Pons (tissue), 1 donor: ENCODE results near the gene ADGRG6.
"Not testable (repeated sequence)": the region's sequence is repeated elsewhere in the genome, so short reads cannot be mapped to it uniquely, and the experiment has no call there.

Experiments used
- DNase-seq: peaks from one replicate; pipeline ENCODE4 v3.0.0-alpha.2; 2016; ENCODE audit warnings: low spot score

Gene ADGRG6

DNA sequence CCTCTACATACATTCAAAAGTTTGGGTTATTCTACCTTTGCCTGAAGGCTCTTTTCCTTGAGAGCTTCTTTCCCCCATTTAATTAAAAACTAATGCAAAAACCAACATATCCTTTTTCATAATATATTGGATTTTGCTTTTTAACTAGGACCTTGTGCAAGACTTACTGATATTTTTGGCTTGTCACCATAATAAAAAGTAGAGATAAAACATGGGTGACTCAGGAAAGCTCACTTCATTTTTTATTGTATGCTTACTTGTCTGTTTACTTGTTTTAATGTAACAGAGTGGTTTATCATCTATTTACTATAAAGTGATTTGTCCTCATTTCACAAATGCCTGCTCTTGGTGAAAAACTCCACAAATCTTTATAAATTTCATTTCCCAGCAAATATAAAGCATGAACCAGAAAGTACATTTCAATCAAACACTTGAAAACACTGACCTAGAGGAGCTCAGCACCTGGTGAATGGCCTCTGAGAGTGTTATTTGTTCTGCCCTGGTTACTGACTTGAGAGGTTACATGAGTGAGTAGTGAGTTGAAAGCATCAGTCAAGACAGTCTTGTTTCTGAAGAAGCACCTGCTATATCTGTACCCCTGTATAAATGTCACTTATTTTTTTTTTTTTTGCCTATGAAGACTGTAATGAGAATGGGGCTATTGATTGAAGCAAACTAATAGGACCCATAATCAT lies 20.8 kb downstream of the ADGRG6 start:
- no peak for DNase-seq

DNA sequence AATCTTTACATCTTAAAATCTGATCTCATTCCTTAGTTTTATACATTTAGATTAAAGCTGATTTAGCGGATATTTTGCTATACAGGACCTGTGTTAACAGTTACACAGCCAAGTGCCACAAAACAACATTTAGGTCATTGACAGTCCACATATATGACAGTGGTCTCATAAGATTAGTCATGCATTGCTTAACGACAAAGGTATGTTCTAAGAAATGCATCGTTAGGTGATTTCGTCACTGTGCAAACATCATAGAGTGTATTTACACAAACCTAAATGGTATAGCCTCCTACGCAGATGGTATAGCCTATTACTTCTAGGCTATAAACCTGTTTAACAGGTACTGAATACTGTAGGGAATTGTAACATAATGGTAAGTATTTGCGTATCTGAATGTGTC lies 21.6 kb downstream of the ADGRG6 start:
- no peak for DNase-seq

GRCh38 chr6:142324111-142324510 lies 22.3 kb downstream of the ADGRG6 start:
- DNase-seq = no peak

DNA sequence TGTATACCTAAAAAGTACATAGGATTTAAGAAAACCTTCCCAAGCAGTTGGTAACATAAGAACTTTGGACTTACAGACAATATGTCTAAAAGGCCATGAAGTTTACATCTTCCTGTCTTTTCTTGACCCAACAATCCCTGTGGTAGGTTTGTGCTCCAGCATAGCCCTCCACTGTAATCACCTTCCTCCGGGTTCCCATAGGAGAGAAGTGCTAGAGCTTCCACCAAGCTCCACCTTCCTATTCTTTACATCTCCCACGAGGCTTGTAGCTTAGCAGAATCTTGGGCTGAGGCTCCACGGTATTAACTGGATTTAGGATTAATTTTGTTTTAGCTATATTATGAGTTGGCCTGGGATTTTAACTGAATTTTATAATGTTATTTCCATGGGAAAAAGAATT lies 23.3 kb downstream of the ADGRG6 start:
- DNase-seq = no peak

DNA sequence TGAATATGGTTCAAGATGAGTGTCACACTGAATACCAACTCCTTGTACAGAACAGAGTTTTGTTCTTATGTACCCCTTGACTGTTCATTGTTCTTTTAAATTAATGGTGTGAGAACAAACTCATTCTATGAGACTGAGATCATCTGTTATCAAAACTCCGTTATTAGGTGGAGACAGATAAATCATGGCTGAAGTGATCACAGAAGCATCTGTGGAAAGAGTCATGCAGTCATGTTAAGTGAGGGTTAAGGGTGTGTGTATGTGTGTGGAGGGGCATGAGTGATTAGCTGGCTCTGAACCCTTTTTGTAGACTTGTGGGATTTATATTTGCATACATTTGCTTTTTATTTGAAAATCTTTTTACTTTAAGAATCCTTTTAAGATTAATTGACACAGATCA lies 24.7 kb downstream of the ADGRG6 start:
- DNase-seq = no peak

- DNase-seq = no peak
Measured at GRCh38 chr6:142328070-142328469, 26.3 kb downstream of the ADGRG6 start.

DNA sequence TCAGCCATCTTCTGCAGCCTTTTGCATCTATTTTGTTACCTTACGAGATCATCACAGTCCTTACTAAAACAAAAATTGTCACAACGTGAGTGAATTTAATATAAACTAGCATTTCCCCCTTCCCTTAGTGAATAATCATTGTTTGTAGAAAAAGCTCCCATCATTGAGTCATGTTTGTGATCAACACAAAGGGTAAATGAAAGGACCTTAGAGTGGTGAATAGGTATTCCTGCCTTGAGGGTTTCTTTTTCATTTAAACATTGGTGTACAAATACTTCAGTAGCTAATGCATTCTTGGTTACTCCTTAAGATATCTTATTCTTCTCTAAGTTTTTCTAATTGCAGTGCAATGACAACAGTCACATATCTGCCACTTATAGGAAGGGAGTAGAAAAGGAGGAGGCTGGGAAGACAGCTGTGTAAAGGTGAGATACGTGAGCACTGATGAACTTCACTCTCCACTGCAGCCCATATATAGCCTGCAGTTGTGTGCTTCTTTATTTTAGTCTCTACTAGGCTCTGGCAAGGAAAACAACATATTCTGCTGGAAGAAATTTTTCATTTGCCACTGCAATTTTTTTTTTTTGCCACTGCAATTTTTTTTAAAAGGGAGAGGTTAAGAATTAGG lies 27.8 kb downstream of the ADGRG6 start:
- no peak for DNase-seq

GRCh38 chr6:142331075-142331551 lies 29.3 kb downstream of the ADGRG6 start:
- no peak for DNase-seq

DNA sequence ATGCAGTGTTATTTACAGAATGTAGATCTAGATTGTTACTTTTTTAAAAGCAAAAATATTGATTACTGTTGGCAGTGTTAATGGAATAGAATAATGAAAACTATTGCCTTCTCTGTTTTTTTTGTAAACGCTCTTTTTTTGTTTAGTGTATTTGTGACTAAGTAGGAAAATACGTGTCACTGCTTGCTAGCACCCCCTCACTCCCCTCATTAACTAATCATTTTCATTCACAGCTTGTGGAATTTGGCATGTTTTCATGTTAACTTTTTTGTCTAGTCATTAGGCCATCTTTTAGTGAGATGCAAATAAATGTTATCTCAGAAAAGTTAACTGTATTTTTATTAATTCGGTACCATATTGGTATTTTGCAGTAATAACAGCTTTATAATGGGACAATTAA lies 29.8 kb downstream of the ADGRG6 start:
- DNase-seq = no peak

DNA sequence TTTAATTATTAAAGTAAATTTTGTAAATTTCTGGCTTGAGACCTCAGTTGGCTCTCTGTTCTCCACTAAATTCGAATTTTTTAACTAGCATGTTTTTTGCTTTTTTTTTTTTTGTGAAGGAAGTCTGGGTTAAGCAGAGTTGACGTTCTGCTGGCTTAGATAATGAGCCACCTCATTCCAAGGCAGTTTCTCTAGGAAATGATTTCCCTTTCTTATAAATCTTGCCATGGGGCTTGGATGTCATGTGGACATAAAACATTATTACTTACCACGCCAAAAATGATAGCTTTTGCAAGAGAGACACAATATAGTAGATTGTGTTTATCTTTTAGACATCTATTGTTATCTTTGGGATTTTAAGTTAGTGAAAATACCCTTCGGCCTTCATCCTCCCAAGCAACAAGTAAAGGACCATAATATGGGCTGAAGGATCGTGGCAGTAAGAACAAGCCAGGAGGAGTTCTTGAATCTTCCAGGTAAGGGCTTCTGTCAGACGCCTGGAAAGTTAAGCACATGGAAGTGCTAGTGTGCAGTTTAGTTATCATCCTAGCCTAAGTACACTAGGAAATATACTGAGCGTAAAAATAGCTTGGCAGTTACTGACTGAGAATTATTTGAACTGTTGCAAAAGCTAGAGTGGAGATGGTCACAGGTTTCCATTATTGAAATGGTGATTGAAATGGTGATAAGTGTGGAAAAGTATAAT lies 30.7 kb downstream of the ADGRG6 start:
- DNase-seq = no peak

- no peak for DNase-seq
Measured at GRCh38 chr6:142333431-142333830, 31.6 kb downstream of the ADGRG6 start.

DNA sequence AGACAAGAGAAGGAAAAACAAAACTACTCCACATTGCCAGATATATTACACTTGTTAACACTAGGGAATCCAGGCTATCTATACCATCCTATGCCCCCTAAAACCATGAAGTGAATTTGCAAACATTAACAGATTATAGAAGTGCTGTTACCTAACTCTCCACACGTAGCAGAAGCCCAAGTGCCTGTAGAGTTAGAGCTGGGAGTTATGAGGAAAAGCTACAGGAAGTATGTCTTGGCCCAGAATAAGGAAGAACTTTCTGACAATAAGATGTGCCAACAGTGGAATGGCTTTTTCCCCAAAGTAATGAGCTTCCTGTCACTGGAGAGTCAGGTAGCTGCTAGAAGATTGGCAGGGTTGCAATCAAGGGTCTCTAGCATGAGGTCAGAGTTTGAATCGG lies 32.5 kb downstream of the ADGRG6 start:
- no peak for DNase-seq

GRCh38 chr6:142335415-142335814 lies 33.6 kb downstream of the ADGRG6 start:
- no peak for DNase-seq

DNA sequence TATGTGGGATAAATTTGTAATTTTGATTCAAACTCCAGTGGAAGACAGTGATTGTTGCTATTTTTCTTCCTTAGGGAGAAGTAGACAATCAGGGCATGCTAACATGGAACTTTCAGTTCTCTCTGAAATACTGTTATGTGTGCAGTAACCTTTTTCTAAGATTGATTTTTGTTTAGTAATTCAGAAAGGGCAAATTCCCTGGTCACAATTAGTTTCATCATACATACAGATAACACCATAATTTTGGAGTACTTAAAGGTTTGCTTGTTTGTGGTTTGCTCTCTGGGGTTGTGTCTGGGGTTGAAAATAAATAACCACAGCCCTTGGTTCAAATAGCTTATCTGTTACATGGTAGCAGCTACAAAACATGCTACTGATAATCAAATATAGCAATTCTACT lies 34.4 kb downstream of the ADGRG6 start:
- no peak for DNase-seq

DNA sequence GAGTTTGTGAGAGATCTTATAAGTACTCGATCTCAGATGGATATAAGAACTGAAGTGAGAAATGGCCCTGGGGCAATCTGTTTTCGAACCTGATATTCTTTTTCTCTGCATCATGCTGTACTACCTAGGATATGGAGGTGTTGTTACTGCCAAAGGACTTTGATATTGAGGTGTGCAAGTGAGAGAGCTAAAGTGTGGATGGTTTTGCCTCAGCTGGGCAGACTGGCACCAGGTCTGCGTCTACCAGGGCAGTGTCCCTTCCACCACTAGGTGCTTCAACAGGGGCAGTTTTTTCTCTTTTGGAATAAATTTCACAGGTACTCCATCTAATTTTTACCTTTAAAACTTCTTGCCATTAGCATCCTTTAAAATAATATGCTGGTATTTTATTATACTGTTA lies 35.0 kb downstream of the ADGRG6 start:
- DNase-seq = no peak

GRCh38 chr6:142339113-142339512 lies 37.3 kb downstream of the ADGRG6 start:
- no peak for DNase-seq

DNA sequence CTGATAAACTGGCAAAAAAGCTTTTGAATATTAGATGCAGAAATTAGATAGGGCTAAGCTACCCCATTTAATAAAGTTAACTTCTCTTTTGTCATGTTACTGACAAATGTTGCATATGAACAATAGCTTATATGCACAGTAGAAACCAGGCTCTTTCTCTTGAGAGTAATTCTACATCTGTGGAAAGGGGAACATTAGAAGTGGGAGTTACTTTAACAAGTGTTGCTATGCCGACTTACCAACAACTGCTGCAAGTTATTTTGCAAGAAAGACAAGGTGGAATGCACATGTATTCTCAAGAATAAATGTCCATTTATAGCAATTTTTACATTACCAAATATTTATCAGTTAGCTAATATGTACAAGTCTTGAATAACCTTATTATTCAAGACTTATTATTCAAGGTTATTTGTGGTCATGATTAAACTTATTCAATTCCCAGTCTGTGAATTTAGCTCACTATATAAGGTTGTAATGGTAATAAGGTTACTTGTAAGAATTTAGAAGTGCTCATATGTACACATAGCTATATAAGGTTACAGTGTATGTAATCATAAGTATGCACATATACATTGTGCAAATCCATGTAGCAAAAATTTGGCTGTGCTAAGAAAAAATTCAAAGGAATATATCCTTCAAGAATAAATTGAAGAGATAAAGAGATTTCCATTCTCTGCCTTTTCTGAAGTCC lies 38.3 kb downstream of the ADGRG6 start:
- DNase-seq = no peak

- DNase-seq = no peak
Measured at GRCh38 chr6:142341855-142342330, 40.1 kb downstream of the ADGRG6 start.

DNA sequence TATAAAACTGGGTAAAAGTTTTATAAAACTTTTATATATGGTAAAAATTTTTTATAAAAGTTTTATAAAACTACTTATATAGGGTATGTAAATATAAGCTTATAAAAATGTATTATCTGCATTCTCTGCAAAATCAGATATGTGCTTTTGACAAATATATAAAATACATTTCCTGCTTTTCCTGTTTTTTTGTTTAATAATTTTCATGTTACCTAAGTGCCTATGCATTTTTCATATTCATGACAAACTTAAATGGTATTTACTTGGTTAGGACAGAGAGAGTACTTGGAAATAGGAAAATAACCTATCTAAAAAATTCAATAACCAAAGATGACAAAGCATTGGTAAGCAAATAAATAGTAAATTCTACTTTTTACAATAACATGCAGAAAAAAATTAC lies 41.2 kb downstream of the ADGRG6 start:
- no peak for DNase-seq

- no peak for DNase-seq
Measured at GRCh38 chr6:142343938-142344337, 42.1 kb downstream of the ADGRG6 start.

- no peak for DNase-seq
Measured at GRCh38 chr6:142345261-142345660, 43.5 kb downstream of the ADGRG6 start.

DNA sequence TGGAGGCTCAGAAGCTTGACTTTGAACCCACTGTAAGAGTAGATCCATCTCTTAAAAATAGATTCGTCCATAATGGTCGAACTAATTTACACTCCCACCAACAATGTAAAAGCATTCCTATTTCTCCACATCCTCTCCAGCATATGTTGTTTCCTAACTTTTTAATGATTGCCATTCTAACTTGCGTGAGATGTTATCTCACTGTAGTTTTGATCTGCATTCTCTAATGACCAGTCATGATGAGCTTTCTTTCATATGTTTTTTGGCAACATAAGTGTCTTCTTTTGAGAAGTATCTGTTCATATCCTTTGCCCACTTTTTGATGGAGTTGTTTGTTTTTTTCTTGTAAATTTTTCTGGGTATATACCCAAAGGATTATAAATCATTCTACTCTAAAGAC lies 44.4 kb downstream of the ADGRG6 start:
- not testable (repeated sequence) for DNase-seq
